ENCODE results near the gene AATK. TPM values are rescaled to one million over a fixed set of nuclear protein-coding genes. Genes with fewer than 3 reads are reported as not detected.

Gene AATK
- total and polyA plus RNA-seq, 12 donors: 0.73 to 23.3 (median 9.9) TPM

DNA sequence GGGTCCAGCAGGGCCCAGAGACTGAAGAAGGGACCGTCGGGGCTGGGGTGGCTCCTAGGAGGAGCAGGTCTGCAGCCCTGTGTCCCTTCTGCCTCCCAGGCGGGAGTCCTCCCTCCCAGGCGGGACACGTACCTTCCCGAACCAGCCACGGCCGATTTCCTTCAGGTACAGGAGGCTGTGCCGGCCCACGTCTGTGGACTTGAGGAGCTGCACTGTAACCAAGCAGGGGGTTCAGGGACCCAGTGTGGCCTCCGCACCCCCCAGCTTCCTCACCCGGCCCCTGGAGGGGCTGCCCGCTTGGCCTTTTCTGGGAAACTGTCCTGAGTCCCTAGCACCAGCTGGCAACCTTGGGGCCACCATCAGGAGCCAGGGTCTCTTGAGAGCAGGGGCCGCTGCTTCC is 37.7 kb downstream of the AATK start:
- intact Hi-C loops (cut with DNase I): no loop called here
- Histone ChIP-seq H3K9me3 (replicated peaks in 1 of 3) (no peaks in the 10 kb centered on the region), H3K27ac (no peak overlapping the region), H3K4me1 (replicated peaks in 1 of 2) (no peaks in the 10 kb centered on the region), H3K36me3 (replicated peaks in 1 of 2) (no peaks in the 10 kb centered on the region), H3K27me3 (no peaks in the 10 kb centered on the region), H3K4me3 (no peak overlapping the region)
- 76 to 100% (median 86%) methylated on average over 2 to 14 of the region's 14 CpGs for WGBS, 4 donors
- TF ChIP-seq, protein P1, sequence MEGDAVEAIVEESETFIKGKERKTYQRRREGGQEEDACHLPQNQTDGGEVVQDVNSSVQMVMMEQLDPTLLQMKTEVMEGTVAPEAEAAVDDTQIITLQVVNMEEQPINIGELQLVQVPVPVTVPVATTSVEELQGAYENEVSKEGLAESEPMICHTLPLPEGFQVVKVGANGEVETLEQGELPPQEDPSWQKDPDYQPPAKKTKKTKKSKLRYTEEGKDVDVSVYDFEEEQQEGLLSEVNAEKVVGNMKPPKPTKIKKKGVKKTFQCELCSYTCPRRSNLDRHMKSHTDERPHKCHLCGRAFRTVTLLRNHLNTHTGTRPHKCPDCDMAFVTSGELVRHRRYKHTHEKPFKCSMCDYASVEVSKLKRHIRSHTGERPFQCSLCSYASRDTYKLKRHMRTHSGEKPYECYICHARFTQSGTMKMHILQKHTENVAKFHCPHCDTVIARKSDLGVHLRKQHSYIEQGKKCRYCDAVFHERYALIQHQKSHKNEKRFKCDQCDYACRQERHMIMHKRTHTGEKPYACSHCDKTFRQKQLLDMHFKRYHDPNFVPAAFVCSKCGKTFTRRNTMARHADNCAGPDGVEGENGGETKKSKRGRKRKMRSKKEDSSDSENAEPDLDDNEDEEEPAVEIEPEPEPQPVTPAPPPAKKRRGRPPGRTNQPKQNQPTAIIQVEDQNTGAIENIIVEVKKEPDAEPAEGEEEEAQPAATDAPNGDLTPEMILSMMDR (IDR thresholded peaks at IDR 0.05): no peak
- no peak for TF ChIP-seq POLR2A (IDR thresholded peaks at IDR 0.05)
- no peak for DNase-seq

- Histone ChIP-seq H3K4me1 (replicated peaks in 1 of 2) (no peaks in the 10 kb centered on the region), H3K27ac (no peak overlapping the region), H3K27me3 (no peaks in the 10 kb centered on the region), H3K36me3 (replicated peaks in 1 of 2) (no peaks in the 10 kb centered on the region), H3K9me3 (replicated peaks in 1 of 3) (no peaks in the 10 kb centered on the region), H3K4me3 (no peak overlapping the region)
- intact Hi-C loops (cut with DNase I): no loop called here
- no peak for DNase-seq
- 78 to 90% (median 82%) methylated on average over 15 to 25 of the region's 25 CpGs for WGBS, 4 donors
- TF ChIP-seq, protein P1 (IDR thresholded peaks at IDR 0.05): no peak
- no peak for TF ChIP-seq POLR2A (IDR thresholded peaks at IDR 0.05)
These were observed 38.4 kb downstream of the AATK start for GRCh38 chr17:81127526-81128177.

GRCh38 chr17:81127133-81127455 is 38.9 kb downstream of the AATK start:
- H3K9me3 ChIP-seq (replicated peaks in 1 of 3): no peaks in the 10 kb centered on the region
- H3K27ac ChIP-seq: no peak overlapping the region
- DNase-seq: no peak
- 33 to 94% (median 68%) methylated on average over 1 to 5 of the region's 5 CpGs for WGBS, 4 donors
- no peaks in the 10 kb centered on the region for H3K4me1 ChIP-seq (replicated peaks in 1 of 2)
- TF ChIP-seq POLR2A (IDR thresholded peaks at IDR 0.05): no peak
- TF ChIP-seq, protein P1 (IDR thresholded peaks at IDR 0.05): no peak
- no peak overlapping the region for H3K4me3 ChIP-seq
- intact Hi-C loops (cut with DNase I): no loop called here
- no peaks in the 10 kb centered on the region for H3K27me3 ChIP-seq
- no peaks in the 10 kb centered on the region for H3K36me3 ChIP-seq (replicated peaks in 1 of 2)

DNA sequence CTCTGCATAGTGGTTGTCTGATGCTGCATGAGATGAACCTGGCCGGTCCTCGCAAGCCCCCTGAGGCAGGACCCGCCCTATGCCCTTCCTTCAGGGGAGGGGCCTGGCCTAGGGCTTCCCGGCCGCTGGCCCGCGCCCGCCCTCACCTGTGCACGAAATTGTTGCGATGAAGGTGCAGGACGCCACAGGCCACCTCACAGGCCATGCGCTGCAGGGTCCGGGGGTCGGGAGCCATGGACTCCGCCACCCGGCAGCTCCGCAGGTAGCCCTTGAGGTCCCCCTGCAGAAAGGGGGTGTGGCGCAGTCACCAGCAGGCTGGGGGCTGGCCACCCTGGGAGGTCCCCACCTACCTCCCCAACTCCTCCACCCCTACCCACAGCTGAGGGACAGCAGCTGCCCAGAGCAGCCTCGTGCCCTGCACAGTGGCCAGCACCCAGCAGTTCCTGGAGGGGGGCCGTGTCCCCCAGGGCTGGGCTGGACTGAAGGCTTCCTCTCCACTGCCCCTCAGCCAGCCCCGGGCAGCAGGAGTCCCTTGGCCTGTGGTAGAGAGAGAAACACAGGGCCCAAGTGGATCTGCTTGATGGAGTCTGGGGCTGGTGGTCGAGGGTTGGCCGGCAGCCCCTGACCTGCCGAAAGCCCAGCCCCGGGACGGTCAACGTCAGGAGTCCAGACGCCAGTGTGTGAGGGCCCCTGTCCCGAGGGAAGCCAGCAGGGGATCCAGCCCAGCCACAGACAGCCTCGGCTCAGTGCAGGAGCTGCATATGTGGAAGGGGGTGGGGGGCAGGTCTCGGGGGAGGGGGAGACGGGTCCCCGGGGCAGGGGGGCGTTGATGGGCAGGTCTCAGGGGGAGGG is 39.5 kb downstream of the AATK start:
- intact Hi-C loops (cut with DNase I): no loop called here
- WGBS, 4 donors: 64 to 87% (median 70%) methylated on average over 5 to 34 of the region's 34 CpGs
- H3K27me3 ChIP-seq: no peaks in the 10 kb centered on the region
- no peaks in the 10 kb centered on the region for H3K9me3 ChIP-seq (replicated peaks in 1 of 3)
- no peak for DNase-seq
- no peak overlapping the region for H3K4me3 ChIP-seq
- H3K36me3 ChIP-seq (replicated peaks in 1 of 2): no peaks in the 10 kb centered on the region
- no peaks in the 10 kb centered on the region for H3K4me1 ChIP-seq (replicated peaks in 1 of 2)
- TF ChIP-seq POLR2A (IDR thresholded peaks at IDR 0.05): no peak
- TF ChIP-seq, protein P1 (IDR thresholded peaks at IDR 0.05): no peak
- H3K27ac ChIP-seq: no peak overlapping the region

Data from adrenal gland (tissue), 12 donors.